Activated CD8-positive, alpha-beta memory T cell treated with anti-CD3 and anti-CD28 coated beads for 48 hours (primary cell): ENCODE data around the gene SLC38A2.

Experiments
- DNase-seq, 3 experiments: peaks; one replicate each; pipeline ENCODE4 v3.0.0-alpha.2; 2020; ENCODE audit warnings: low read depth in 2 of 3, low spot score in 2 of 3

SLC38A2 gene

DNA sequence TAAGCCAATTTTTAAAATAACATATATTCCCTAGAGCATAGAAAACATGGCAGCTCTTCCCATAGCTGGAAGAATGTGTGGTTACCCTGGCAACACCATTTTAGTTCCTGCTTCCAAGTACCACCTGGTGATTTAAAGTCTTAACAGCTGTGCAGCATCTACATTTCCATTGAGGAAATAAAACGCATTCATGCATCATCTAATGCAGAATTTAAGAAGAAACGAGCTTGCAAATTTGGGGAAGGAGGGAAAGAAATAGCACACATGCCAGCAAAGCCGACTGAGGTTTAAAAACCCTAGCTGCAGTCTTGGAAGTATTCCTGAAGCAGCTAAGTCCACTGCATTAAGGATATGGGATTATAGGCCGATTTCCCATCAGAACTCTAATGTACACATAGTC lies 22.8 kb upstream of the SLC38A2 start:
- DNase-seq: no peak

DNA sequence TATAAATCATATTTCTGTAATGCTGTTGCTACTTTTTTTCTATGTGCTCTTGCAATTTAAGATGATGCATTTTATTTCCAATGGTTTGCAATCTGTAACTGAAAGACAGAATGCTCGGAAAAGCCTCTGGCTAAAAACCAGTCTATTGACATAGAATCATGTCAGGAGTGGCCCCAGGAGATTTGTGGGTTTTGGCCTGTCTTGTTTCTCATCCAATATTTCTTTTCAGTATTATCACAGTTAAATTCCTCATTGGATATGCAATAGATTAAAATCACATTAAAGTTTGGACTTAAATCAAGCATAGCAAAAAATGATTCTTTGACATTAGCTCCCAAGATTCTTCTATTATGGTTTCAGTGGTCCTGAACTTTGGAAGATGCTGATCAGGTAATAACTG lies 19.1 kb upstream of the SLC38A2 start:
- no peak for DNase-seq

DNA sequence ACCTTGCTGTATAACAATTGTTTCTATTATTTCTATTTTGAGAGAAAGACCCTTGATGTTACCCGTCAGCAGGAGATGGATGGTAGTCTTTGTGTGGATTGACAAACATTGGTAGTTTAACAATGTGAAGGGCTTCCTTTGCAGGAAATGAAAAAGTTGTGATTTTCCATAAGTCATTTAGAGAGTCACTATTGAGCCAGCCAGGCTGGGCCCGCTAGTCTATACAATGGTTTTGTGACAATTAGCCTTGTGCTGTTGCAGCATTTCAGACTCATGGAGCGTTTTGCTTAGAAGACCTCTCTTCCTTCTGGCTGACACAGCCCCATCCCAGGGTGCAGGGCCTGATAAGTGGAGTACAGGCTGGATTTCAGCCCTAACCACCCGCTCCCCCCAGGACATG lies 18.3 kb upstream of the SLC38A2 start:
- no peak for DNase-seq

DNA sequence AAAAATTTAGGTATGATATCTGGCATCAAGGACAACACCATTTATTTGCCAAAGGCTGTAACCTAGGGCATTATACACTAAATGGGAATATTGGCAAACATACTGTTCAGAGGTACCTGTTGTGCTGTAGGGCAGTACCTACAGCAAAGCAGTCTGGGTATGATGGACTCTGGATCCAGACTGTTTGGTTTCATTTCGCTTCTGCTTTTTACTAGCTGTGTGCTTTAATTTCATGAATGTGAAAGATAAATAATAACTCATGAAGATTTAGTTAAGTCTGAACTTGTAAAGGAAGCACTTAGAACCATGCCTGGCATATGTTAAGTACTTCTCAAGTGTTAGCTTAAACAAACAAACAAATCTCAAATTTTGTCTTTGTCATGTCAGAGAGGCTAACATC lies 17.7 kb upstream of the SLC38A2 start:
- no peak for DNase-seq

DNA sequence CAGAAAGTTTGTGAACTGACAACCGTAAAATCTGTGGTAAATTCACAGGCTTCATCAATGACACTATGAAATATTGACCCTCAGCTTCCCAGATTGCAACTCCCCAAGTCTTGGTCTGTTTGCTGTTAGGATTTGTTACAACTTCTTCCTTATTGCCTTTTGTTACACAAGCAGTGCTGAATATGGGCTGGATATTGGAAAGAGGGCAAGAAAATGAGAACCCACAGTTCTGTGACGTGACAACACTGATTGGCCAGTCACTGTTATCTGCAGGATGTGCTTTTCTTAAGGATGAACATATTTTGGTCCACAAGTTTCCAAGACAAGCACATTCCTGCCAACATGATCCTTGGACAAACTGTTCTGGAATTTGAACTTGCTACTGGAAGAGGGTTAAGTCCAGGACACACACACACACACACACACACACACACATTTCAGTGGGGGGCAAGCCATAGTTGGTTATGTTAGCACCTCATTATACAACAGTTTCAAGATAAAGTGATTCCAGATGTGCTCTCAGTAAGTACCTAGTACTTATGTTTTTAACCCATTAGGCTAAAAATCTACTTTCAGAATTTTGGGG lies 16.6 kb upstream of the SLC38A2 start:
- no peak for DNase-seq

DNA sequence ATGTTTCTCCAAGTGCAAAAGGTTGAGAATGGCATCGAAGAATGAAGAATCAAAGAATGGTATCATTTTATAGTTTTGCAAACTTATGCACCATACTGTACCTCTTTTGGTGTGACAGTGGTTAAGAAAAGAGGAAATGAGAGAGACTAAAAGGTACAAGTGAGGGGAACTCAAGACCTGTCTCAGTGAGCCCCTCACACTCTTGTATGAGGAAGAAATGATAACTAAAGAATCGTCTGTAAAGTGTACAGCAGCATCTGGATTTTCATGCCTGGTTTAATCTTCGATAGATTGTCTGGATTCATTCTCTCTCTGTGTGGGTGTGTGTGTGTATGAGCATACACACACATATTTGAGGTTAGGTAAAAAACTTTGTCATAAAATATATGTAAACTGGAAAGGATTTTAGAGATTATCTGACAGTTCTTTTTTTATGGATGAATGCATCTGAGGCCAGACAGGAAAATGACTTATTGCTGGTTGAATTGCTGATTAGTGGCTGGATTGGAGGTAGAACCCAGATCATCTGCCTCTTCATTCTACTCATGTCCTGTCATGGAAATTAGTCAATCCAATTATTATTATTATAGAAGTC lies 16.0 kb upstream of the SLC38A2 start:
- no peak for DNase-seq

DNA sequence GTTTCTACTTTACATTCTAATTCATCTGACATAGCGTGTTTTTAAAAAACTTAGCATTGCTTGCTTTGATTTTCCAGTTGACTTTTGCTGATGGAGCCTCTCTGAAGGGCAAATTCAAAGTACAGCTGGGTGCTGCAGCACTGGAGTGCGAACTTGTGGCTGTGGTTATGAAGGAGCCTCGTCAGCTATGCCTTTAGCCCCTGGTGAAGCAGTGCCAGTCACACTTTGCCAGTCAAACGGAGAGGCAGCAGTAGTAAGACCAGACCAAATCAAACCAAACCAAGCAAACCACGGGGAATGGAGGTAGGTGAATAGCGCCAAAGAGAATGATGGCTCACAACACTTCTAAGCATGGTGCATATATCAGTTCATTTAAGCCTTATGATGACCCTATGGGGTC lies 15.1 kb upstream of the SLC38A2 start:
- DNase-seq: no peak

DNA sequence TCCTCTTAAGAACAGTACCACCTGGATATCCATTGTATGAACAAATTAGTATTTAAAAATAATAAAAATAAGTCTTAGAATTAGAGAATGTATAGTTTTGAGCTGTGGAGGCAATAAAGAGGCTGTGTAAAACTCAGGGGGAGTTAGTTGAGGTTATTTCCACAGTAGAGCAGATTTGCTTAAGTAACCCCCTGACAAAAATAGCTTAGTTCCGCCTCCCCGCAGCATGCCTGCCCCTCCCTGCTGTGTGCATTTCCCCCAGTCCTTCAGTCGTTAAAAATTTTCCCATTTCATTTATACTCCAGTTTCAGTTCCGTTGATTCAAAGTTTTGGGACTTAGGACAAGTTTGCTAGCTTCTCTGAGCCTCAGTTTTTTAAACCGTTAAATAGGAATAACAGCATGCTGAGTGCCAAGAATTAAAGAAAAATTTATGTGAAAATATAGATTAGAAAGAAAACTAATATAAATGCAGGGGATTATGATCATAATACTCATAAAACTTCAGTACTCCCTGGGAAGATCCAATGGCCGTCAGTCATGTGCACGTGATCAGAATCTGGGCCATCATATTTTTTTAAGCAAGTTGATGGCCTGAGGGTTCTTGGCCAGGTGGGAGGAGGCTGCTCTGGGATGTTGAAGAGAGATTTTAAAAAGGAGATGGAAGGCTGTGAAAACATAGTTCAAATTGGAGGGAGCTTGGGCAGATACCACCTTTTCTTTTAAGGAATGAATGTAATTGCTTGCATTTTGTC lies 14.5 kb upstream of the SLC38A2 start:
- no peak for DNase-seq

DNA sequence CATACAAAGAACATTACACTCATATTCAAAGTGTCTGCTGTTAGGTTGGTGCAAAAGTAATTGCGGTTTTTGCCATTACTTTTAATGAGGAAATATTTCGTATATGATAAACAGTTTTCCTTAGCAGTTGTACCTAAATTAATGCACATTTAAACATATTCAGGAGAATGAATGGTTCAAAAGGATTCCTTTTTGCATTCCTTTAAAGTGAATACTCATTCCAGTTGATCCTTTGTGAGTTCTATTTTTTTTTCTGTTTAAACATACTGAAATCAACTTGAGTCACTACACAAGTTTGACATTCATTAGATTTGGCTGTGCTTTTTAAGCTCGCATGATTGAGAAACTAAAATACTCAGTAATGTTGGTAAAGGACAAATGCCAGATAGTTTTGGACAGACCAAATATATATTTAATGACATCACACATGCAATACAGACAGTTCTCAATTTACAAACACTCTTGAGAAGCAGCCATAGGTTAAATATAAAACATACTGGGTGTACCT lies 13.8 kb upstream of the SLC38A2 start:
- DNase-seq: no peak

DNA sequence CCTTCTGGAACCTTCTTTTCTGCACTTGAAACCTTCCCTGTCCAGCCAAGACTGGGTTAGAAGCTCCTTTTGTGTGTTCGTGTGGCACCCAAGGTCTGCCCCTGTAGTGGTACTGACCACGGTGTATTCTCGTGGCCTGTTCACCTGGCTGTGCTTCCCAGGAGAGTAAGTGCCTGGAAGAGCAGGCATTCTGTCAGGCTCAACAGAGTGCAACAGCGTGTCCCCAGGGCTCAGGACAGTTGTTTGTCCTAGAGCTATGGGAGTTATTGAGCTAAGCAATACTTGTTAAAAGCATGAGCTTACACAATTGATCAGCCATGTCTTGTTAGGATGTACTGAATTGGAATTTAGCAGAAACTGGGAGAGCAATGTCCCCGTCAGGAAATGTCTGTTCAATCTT lies 12.9 kb upstream of the SLC38A2 start:
- no peak for DNase-seq

DNA sequence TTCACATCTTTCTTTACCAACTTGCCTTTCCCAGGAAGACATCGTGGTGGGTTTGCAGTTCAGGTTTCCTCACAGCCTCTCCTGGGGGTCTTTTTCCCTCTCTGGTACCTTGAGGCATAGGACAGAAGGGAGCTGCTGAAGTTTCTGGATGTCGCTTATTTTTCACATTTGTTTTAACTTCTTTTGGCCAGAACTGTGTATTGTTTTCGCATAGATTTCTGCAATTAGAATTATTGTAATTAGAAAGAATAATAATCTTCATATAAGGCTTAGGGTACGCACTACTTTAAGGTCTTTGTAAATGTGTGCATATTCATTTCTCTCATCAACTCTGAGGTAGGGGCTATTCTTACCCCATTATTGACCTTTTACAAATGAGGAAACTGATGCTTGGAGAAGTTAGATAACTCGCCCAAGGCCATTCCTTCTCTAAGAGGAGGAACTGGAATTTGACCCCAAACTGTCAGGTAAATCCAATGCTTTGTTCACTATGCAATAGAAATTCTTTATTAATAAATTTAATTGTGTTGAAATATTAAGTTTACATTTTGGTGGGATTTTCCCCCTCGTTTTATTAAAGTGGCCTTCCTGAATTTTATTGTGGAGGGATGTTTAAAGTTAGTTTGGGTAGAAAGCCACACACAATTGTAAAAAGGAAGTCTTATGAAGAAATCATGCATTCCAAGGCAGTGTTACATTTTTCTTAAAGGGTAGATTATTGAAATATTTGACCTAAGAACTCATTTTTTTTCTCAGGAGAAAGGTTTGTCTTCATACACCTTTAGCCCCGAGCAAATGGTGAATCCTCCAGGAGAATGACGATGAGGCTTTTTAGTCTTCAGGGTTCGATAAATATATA lies 12.1 kb upstream of the SLC38A2 start:
- DNase-seq: no peak

DNA sequence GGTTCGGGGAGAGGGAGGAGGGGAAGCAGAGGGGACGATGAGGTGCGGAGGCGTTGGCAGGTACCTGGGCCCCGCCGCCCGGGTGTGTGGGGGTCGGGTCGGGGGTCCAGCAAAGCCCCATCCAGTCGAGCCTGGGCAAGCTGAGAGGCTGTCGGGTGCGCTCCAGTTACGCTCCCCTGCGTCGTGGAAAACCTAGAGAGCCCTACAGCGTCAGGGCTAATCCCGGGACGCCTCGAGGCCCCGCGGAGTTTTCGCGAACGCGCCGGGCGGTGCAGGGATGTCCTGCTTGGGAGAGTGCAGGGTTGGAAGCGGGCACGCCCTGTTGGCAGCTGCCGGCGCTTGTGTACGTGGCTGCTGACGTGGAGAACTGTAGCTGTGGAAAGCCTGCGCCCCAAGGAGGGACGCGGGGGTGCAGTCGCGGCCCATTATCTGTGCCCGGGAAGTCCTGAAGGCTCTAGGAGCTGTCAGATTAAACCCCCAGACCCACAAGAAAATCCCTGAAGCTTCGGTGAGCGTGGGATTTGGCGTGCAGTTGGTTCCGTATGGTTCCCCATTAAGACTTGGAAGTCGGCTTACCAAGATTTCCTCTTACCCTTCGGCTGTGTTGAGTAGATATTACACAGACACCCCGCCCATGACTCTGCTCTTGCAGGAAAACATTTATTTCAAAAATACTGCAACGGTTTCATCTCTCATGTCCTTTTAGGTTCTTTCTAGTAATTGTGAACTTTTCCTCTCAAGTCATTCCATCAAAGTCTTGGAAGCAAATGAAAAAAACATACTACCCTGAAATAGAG lies 11.3 kb upstream of the SLC38A2 start:
- peak in 2 of 3 experiments; percentile 49 for DNase-seq

DNA sequence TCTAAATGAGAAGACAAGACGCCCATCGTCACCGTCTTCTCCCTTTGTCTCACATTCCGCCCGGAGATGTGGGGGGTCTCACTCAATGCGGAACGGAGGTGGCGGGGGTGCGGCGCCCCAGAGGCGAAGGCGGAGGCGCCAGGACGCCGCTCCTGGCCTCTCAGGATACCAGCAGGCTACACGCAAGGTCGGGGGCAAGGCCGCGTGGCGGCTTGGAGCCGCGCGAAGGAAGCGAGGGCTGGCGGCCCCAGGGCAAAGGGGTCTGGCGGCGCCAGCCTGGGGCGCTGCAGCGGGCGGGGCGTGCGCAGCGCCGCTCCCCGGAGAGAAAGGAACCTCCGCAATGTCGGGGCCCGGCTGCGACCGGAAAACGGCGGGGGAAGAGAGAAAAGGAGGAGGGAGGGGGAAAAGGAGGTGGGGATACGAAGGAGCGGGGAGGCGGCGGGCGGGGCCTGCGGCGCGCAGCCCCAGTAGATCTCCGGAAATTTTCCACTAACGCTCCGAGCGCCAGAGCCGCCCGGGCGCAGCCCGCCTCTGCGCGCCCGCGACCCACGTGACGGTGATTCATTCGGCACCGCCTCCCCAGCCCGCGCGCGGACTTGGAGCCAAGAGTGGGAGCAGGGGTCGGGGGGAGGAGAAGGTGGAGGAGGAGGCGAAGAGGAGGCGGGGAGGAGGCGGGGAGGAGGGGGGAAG lies 10.5 kb upstream of the SLC38A2 start:
- peak; percentile 83 to 89 (median 84) for DNase-seq

DNA sequence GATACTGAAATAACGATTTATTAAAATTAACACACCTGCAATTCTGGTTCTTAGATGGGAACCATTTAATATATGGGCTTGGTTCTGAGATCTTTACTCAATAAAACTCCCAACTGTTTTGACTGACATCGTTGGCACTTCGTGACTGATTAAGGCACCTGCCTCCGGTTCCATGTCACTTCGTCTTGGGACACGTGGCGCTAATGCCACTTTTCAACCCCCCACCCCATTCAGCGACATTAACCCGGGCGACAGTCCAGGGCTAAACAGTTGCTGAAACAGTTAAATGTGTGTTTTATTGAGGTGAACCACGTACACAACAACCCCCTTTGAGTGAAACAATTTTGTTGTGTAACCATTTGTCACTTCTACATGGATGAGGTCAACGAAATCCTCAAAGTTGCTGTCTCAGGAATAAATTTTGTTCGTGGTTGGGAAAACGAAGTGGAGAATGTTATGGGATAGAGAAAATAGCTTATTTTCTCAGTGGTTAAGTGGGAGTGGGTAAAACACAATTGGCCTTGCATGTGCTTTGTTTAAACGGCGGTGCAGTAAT lies 9.9 kb upstream of the SLC38A2 start:
- no peak for DNase-seq

DNA sequence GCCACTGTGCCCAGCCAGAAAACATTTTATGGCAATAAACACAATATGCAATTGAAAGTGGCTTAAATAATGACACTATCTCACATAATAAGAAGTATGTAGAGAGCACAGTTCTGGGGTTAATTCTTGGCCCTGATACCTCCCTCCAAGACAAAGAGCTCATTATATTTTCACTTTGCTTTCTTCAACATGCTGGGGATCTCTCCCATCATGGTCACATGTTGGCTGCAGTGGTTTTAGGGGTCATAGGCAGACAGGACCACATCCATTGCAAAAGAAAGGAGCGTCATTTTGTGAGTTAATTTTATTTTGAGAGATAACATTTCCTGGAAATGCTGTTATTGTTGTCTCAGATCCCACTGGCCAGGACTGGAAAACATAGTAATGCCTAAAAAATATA lies 8.3 kb upstream of the SLC38A2 start:
- no peak for DNase-seq

DNA sequence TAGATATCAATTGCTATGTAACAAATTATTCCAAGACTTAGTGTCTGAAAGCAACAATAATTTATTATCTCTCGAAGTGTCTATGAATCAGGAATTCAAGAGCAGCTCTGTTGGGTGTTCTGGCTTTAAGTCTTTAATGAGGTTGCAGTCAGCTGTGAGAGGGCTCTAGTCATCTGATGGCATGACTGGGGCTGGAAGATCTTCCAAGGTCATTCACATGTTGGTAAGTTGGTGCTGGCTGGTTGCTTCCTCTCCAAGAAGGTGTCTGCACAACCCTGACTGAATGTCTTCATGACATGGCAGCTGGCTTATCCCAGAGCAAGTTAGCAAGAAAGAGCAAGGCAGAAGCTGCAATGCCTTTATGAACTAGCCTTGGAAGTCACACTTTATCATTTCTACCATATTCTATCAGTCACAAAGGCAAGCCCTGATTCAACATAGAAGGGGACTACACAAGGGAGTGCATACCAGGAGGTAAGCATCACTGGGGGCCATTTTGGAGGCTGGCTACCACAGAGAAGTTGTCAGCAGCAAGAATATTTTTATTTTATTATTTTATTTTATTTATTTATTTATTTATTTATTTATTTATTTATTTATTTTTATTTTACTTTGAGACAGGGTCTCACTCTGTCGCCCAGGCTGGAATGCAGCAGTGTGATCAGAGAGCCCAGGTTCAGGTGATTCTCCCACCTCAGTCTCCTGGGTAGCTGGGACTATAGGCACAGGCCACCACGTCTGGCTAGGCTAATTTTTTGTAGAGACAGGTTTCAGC lies 7.6 kb upstream of the SLC38A2 start:
- no peak for DNase-seq

DNA sequence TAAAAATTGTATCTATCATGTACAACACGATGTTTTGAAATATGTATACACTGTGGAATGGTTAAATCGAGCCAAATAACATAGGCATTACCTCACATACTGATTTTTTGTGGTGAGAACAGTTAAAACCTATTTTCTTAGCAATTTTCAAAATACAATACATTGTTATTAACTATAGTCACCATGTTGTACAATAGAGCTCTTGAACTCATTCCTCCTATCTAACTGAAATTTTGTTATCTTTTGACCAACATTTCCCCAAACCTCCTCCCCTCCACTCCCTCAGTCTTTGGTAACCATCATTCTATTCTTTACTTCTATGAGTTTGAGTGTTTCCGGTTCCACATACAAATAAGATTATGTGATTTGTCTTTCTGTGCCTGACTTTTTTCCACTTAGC lies 6.8 kb upstream of the SLC38A2 start:
- no peak for DNase-seq

DNA sequence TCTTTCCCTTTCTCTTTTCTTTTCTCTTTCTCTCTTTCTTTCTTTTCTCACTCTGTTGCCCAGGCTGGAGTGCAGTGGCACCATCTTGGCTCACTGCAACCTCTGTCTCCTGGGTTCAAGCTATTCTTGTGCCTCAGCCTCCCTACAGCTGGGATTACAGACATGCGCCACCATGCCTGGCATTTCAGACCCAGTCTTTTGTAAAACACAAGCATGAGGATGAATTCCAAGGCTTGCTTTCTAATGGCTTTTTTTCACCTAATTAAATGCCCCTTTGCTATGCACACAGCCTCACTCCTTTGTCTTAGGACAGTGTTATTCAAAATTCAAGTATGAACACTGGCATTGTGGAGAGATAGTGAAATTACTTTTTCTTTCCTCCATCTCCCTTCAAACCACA lies 6.0 kb upstream of the SLC38A2 start:
- no peak for DNase-seq

DNA sequence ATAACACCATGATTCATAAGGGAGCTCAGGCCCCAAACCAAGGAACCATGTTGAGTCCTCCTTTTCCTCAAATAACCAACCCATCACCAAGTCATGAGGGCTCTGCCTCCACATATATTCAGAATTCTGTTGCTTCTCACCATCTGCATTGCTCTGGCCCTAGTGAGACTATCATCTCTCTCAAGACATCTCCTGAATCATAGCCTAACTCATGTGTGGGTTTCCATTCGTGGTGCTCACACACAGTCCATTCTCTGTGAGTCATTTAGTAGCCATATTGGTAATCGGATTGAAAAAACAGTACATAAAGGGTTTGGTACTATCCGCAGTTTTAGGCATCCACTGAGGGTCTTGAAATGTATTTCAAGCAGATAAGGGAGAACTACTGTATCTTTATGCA lies 5.1 kb upstream of the SLC38A2 start:
- no peak for DNase-seq
